GM21360 (cell line): ENCODE data around the gene SNRPA1.

ENCODE experiments used
- ATAC-seq: cut with Tn5 transposase; IDR thresholded peaks from one replicate; pipeline ENCODE4 v1.9.1; 2021; ENCODE audit warnings: mild to moderate bottlenecking, moderate library complexity; ENCODE audit not compliant: unreplicated experiment

Gene SNRPA1

DNA sequence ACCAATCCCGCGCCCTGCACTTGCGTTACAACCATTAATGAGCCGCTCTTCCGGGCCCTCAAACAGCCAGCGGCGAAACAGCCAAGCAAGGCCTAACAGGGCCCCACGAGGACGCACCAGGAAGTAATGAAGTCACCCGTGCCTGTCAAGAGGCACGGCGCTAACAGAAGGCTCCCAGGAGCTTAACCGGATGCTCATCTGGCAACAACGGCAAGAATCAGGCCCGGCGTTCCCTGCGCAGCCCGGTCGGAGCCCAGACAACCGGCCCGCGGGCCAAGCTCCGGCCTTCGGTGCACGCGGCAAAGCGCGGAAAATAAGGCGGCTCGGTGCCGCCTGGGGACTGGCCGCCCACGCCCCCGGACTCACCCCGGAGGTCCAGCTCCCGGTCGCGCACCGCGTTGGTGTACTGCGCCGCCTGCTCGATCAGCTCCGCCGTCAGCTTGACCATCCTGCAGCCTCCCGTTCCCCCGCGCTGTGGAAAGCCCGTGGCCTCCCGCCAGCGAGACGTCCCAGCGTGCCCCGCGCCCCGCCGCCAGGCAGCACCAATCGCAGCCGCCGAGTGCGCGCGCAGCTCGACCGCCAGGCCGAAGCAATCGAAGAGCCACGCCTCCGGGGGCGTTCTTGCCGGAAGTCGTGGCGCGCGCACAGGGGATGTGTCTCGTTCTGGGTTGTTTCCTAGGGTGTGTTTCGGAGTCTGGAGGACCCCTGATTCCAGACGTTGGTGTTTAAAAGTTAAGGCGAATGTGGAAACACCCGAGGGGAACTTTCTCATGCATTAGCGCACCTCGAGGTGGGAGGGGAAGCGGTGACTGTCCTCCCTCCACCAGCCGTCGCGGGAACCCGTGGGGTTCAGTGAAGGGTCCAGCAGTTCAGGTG is at the start of gene SNRPA1:
SNRPA1 (minus strand) TSS at position 518 of the 876 bp plus-strand sequence; CDS start at position 448, 70 bp downstream.
- ATAC-seq, result peak; percentile 79

- no peak for ATAC-seq
Measured at GRCh38 chr15:101342056-101342455, 47.0 kb upstream of the SNRPA1 start.

GRCh38 chr15:101338502-101339057 is 43.5 kb upstream of the SNRPA1 start:
- ATAC-seq, result no peak

GRCh38 chr15:101337976-101338375 is 42.9 kb upstream of the SNRPA1 start:
- no peak for ATAC-seq

- ATAC-seq, result peak; percentile 74
Measured at GRCh38 chr15:101333907-101334789, 39.1 kb upstream of the SNRPA1 start.

- ATAC-seq, result no peak
Measured at GRCh38 chr15:101332061-101332467, 37.0 kb upstream of the SNRPA1 start.

DNA sequence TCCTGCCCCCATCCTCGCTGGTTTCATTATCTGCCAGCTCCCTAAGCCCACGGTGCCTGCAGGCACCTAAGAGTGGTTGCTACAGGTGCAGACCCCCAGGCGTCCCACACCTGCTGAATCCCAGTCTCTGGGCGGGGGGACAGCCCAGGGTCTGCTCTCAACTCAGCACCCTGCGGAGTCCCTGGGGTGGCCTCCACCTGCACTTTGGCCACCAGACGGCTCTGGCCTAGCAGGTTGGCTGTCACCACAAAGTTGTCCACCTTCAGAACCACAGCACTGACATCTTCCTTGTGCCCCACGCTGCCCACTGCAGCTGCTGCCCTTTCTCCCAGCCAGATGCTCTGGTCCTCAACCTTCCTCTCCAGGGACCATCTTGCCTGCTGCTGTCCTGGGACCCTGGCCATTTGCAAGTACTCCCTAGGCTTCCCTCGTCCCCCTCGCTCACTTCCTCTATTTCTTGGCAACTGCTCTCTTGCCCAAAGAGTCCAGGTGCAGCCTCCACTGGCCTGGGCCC is 34.9 kb upstream of the SNRPA1 start:
- ATAC-seq, result no peak

DNA sequence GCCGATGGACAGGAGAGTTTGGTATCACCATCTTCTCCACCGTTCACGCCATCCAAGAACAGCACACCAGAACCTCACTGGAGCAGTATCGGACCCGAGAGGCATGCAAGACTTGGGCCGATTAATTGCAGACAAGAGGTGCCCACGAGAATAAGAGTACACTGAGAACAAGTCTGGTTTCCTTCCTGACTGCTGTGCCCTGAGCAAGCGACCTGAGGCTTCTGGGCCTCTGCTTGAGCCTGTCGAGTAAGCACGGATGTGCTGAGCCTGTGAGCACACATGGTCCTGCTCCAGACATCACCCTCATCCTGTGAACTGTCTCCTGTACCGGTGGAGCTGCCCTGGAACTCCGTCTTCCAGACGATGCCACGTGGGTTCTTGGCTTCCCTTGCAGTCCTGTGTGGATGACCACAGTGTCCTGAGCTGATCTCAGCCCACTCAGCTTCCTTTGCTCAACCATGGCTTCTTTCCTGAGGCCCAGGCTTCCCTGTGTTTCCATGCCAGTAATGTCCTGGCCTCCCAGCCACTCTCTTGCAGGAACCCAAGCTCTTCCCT is 34.3 kb upstream of the SNRPA1 start:
- ATAC-seq, result no peak

- ATAC-seq, result no peak
Measured at GRCh38 chr15:101328001-101328400, 33.0 kb upstream of the SNRPA1 start.

DNA sequence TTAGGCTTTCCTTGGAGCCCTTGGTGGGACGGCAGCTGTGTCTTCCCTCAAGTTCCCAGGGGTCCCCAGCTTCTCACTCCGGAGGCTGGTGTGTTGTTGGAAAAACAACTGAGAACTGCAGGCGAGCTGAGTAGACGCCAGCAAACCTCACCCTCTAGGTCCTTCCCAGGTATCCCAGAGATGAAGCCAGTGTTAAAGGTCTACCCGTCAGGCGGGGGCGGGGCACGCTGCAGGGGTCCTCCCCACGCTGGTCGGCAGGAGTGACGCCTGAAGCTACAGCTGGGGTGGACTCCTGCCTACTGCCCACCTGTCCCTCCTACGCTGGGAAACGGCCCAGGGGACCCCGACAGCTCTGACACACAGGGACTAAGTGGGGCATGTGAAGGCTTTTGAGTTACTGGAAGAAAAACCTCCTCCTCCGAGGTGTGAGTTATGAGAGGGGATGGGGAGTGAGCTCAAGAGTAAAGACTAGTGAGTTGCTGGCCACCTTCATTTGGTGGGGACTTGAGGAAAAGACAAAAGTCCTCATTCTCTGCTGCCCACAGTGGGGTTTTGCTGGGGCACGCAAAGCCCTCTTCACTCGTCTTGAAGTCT is 32.2 kb upstream of the SNRPA1 start:
- ATAC-seq, result no peak

DNA sequence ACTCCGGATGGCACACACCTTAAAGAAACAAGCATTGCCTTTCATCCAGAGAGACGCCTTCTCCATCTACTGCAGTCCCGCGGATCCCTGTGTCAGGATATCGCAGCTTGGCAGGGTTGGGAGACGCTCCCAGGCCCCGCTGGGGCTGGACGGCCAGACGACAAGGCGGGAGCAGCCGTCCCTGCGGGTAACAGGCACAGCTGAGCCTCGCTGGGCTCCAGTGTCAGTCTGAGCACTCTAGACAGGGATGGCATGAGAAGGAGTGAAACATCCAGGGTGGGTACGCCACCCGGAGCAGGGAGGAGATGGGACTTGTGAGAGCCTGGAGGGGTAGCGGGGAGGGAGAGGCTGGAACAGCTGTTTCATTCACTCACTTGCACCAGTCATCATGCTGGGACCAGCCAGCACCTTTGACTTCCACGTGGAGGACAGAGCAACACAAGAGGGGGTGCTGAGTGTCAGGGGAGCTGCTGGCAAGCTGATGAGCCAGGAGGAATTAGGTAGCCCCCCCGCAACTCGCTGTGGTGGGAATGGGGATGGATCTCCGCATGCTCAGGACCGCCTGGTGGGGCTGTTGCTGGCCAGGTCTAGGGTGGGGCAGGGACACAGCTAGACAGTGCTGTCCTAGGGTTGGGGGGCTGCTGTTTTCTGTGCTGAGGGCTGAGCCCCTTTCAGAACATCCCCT is 31.6 kb upstream of the SNRPA1 start:
- ATAC-seq, result no peak

DNA sequence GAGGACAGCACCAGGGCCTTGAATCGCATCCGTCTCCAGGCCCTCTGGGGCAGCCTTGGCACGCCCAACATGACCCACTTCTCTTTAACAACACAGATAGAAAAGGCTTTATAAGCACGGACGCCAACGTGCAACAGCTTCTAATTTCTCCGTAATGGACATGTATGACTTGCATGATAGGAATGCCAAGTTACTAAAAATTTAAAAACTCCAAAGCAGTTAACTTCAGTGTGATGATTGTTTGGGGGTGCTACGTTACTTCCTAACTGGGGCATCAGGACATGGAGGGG is 30.9 kb upstream of the SNRPA1 start:
- ATAC-seq, result no peak

DNA sequence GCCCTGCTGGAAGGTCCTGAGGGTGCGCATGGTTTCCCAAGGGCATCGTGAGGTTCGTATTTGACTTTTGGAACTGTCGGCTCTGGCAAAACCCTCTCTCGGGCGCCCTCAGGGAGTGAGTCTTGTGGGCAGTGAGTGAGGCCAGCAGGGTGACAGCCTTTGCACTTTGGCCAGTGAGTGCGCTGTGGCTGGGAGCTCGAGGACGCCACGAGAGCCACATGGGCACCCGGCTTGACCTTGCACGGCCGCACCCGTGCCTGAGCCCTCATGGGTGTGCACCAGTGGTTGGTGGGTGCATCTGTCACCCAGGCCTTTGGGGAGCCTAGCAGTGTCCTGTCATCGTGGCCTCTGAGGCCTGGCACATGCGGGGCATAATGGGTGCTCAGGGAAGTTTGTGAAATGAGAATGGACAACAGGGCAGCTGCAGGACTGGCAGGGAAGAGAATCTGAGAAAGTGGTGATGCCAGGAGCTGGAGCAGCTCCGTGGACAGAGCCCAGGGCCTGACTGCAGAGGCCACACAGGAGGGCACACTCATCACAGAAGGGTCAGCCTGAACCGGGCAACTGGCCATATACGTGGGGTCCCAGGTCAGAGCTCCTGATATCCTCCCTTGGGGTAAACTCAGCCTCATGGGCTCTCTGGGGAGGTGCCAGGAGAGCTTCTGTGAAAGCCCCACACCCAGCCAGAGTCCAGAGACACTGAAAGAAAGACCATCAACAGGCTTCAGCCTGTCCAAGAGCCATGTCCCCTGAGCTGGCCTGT is 30.4 kb upstream of the SNRPA1 start:
- no peak for ATAC-seq

- ATAC-seq, result no peak
Measured at GRCh38 chr15:101324524-101325177, 29.6 kb upstream of the SNRPA1 start.

DNA sequence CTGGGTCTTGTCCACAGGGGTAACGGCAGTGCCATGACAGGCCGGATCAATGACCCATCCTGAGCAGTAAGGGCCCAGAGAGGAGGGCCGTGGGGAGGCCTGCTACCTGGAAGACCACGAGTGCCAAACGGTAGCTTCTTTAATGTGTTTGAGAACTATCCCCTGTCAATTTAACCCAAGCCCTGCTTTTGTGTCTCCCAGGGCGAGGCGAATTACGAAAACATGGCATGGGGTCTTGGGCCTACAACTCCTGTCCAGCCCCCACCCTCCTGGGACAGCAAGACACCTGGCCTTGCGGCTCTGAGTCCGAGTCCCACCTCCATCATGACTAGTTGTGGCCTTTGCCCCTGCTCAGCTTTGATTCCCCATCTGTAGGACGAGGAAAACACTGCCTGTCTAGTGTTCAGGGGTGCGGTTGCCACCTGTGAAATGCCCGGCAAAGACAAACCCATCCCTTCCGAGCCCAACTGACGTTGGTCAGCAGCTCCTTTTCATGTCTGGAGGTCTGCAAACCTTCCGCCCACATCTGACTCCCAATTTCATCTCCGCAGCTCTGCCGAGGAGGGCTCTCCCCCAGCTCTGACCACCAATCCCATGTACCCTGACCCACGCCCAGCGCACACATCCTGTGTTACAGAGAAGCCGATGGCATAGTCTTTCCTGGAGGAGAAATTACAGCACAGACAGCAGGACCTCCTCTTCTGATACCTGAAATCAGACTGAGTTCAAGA is 28.9 kb upstream of the SNRPA1 start:
- ATAC-seq, result no peak

DNA sequence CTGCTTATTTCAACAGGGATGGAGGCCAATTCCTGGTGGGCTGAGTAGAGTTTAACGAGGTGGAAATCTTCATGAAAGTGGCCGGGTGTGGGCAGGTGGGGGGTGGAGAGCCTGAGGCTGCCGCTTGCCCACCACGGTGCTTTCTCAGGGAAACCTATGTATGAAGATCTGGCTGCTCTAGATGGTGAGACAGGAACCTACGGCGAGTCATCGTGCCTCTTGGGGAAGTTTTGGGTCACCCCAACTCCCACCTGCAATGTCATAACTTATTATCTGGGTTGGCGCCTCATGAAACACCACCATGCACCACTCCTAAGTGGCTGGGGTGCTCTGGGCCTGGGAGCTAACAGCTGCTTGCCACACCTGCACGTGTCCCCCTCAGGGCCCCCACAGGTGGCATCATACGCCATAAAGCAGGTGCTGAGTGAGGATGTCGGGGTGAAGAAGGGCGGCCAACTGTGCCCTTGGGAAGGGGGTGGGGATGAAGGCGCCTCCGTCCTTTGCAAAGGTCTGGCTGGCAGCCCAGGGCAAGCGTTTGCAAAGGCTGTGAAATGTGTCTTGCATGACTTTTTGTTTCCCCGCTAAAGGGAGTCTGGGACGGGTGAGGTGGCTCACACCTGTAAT is 27.9 kb upstream of the SNRPA1 start:
- no peak for ATAC-seq

DNA sequence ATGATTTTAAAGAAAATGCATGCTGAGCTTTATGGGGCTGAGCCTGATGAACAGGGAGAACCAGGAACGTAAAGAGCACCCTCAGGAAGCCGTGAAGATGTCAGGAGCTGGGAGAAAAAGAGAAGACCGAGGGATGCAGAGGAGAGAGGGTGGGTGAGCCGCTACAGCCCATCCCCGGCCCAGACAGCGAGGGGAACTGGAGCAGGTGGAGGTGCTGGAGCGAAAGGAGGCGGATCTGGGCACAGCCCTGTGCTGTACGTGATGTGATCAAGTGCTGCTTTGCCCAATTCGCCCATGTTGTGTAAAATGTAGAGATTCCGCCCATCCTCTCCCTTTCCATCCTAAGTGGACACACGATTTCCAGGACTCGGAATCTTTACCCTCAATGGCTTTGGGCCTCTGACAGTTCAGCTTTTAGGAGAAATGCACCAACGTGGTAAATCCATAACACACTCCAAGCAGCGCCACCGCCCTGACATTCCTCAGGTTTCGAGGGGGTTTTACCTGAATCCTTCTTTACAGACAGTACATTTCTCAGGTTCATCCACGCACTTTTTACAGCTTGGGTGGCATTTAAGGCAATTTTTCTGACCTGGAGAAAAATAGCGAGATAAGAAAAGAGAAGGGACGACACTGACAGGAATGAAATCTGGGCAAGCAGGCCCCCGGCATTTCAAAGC is 27.1 kb upstream of the SNRPA1 start:
- no peak for ATAC-seq
